ENCODE data around the gene TMEM74B. TPM values are rescaled to one million over a fixed set of nuclear protein-coding genes. Genes with fewer than 3 reads are reported as not detected.
"Not testable (repeated sequence)": the region's sequence is repeated elsewhere in the genome, so short reads cannot be mapped to it uniquely, and the experiment has no call there.

Gene TMEM74B
- 0.25 TPM in 1 of 2 replicates, not detected in the other for total RNA-seq

DNA sequence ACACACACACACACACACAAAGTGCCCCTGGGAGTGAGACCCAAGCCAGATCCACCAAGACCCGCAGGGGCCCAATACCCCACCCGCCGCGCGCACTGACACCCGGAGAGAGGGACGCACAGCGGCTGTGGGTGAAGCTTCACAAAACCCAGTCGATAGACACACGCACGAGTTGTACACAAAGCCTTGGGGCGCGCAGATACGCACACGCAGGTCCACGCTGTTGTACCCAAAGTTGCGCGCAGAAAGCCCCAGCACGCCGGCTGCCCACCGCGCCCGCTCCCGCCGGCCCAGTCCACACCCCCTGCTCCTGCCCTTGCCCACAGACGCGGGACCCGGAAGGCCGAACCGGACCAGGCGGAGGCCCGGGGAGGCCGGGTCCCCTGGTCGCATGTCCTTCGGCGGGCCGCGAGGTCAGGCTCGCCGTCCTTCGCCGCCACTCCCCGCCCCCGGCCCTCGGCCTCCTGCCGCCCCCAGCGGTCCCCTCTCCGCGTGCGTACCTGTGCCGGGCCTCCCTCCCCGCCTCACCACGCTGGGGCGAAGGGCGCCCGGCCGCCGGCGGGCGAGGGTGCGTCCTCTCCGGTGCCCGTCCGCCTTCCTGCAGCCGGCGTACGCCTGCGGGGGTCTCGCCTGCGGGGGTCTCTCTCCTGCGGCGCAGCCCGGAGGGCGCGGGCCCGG lies at the start of gene TMEM74B:
TSS of gene TMEM74B (minus strand) at position 344 of the 678 bp plus-strand sequence. CDS start 1,180 bp downstream, outside the sequence.
- intact Hi-C loops (cut with micrococcal nuclease), result loop anchor here (1.0 to 10.0 kb wide), 3 partner anchors 76 to 370 kb away; no protein-coding TSS in a partner anchor

DNA sequence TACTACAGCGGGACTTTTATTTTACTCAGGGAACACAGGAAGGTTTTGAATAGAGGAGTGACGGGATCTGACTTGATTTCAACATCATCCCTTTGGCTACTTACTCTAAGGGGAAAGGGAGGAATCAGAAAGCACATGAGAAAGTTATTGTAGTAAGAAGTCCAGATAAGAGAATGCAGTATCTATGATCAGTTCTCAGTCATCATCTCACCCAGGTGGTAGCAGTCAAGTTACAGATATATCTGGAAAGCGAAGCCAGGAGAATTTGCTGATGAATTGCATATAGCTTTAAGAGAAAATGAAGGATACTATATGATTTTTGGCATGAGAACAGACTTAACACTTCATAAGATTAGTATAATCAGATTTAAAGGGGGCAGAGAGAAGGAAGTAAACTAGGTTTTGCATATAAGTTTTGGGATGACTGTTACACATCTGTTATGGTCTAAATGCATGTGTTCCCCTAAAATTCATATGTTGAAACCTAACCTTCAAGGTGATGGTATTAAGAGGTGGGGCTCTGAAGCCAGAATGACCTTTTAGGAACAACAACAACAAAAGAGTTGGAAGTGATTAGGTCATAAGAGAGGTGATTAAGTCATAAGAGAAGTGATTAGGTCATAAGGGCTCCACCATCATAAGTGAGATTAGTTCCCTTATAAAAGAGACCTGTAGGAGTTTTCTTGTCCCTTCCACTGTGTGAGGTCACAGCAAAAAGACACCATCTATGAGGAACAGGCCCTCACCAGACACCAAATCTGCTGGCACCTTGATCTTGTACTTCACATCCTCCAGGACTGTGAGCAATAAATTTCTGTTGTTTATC lies 47.7 kb upstream of the TMEM74B start:
- intact Hi-C loops (cut with micrococcal nuclease), result no loop called here

DNA sequence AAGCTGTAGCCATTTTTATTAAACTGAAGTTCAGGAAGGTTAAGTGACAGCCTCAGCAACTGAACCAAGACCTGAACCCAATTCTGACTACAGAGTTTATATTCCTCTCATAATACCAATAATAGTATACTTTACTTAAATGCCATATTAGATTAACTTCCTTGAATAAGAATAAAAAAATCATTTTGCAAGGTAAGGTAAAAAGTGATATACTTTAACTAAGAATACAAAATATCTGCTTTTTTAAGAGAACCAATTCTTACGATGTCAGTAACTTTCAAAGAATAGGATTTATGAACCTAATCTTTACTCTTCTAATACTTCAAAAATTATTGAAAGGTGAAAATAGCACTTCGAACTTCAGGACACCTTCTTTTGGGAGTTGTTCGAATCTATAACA lies 44.8 kb upstream of the TMEM74B start:
- intact Hi-C loops (cut with micrococcal nuclease), result loop anchor here (5.0 kb wide), 3 partner anchors 397 to 822 kb away; partner anchors contain the start of genes FAM110A and RBCK1

DNA sequence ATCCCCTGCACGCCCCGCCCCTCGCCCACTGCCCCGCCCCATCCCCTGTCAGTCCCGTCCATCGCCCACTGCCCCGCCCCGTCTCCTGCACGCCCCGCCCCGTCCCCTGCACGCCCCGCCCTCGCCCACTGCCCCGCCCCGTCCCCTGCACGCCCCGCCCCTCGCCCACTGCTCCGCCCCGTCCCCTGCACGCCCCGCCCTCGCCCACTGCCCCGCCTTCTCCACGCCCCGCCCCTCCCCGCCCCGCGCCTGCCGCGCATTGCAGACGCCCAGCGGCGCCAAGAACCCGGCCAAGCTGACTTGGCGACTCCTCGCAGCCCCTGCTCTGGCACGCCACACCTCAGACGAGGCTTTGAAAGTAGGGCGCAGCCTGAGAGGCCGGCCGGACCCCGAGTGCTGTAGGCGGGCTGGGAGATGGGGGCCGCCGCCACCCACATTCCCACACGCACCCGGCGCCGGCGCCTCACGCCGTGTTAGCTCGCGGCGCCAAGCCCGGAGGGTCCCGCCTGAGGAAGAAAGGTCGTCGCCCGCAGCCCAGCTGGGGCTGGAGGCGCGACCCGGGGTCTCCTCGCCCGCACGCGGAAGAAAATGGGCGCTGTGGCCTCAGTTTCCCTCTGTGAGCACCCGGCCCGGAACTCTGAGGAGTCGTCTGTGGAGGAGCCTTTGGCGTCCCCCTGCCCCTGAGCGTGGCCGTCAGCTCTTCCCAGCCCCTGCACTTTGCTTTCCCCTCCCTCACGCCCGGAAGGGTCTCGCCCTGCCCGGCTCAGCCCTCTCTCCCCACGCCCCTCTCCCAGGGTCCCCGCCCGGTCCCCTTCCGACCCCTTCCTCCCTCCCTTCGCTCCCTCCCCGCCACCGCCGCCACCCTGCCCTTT lies 41.2 kb upstream of the TMEM74B start, which contains the start of gene RAD21L1:
TSS of gene RAD21L1 (plus strand) at position 262 of the 872 bp plus-strand sequence. CDS start 2,410 bp downstream, outside the sequence.
- intact Hi-C loops (cut with micrococcal nuclease), result loop anchor here (1.0 to 5.0 kb wide), 10 partner anchors 13 to 819 kb away; partner anchors contain the start of genes FAM110A, PSMF1, RBCK1 and SNPH

DNA sequence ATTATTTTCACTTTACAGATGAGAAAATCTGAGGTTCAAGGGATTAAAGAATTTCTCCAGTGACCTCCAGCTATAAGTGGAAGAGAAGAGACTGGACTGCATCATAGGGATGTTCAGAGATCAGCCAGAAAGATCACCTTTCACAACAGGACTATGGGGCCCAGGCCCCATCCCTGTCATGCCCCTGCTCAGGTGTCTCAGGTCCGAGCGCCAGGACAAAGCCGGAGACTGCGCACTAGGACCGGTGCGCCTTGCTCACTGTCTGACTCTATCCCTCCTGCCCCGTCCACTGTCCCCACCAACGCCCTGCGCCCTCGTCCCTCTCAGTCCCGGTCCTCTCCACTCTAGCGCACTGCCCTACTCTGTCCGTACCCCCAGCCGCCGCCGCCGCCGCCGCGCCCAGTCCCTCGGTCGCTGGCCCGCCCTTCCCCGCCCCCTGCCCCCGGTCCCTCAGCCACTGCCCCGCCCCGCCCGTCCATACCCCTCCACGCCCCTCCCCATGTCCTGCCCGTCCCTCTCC lies 40.5 kb upstream of the TMEM74B start:
- intact Hi-C loops (cut with micrococcal nuclease), result loop anchor here (1.0 to 5.0 kb wide), 6 partner anchors 12 to 818 kb away; partner anchors contain the start of genes FAM110A, PSMF1 and RBCK1

DNA sequence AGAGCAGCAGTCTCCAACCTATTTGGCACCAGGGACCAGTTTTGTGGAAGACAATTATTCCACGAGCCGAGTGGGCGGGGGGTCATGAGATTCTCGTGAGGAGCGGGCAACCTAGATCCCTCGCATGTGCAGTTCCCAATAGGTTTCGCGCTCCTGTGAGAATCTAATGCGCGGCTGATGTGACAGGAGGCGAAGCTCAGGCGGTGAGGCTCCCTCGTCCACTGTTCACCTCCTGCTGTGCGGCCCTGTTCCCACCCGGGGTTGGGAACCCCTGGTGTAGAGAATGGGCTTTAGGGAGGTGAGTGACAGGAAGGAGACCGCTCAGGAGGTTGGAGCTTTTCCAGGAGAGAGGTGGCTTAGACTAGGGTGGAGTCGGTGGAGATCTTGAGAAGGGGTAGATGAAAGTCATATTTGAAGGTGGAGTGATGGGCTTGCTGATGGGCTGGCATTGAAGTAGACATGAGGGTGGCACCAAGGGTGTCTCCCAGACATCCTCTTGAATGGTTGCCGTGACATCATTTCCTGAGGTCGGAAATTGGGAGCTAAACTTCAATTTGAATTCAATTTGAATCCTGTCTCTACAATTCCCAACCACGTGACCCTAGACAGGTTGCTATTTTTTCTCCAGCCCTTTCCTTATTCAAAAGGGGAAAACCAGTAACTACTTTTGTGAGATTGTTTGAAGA lies 39.6 kb upstream of the TMEM74B start:
- intact Hi-C loops (cut with micrococcal nuclease), result no loop called here

DNA sequence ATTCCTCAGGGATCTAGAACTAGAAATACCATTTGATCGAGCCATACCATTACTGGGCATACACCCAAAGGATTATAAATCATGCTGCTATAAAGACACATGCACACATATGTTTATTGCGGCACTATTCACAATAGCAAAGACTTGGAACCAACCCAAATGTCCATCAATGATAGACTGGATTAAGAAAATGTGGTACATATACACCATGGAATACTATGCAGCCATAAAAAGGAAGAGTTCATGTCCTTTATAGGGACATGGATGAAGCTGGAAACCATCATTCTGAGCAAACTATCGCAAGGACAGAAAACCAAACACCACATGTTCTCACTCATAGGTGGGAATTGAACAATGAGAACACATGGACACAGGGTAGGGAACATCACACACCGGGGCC lies 38.0 kb upstream of the TMEM74B start:
- intact Hi-C loops (cut with micrococcal nuclease), result not testable (repeated sequence)

DNA sequence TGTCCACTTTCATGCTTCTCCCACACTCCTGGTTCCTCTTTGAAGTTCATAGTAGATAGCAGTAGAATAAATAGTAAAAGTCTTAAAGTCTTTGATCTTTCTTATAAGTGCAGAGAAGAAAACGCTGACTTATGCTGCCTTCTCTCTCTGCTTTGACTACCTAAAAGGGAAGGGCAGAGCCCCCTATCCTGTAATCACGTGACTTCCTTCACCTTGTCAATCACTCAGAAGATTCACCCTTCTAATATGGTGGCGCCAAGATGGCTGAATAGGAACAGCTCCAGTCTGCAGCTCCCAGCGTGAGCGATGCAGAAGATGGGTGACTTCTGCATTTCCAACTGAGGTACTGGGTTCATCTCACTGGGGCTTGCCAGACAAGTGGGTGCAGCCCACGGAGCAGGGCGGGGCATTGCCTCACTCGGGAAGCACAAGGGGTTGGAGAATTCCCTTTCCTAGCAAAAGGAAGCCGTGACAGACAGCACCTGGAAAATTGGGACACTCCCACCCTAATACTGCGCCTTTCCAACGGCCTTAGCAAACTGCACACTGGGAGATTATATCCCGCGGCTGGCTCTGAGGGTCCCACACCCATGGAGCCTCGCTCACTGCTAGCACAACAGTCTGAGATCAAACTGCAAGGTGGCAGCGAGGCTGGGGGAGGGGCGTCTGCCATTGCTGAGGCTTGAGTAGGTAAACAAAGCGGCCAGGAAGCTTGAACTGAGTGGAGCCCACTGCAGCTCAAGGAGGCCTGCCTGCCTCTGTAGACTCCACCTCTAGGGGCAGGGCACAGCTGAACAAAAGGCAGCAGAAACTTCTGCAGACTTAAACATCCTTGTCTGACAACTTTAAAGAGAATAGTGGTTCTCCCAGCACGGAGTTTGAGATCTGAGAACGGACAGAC lies 32.0 kb upstream of the TMEM74B start:
- intact Hi-C loops (cut with micrococcal nuclease), result not testable (repeated sequence)

DNA sequence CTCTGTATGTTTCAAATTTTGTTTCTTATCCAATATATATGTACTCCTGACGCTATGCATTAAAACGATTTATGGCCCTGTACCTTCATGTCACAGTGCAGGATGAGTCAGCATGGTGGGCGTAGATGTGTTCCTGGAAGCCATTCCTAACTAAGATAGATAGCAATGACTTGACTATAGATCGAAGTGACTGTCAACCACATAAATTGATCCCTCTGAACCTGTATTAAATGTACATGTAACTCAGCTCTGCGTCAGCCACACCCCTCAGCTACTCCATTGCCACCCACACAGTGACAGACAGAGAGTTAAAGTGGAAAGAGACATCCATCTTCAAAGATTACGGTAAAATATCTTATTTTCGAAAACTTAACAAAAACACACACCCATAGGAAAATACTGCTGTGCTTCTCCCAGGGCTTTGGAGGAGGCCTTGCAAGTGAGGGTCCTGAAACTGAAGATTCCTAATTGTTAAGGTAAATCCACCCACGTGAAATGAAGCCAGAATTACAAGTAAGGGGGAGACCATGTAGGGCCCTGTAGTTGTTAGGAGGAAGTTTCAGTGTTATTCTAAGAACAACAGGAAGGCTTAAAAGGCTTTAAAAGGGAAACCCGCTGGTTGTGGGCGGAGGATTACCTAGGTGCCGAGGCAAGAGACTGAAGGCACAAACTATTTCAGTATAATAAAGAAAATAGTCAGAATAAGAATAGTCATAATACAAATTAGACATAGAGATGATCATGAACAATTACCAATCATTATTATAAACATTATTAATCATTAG lies 30.8 kb upstream of the TMEM74B start:
- intact Hi-C loops (cut with micrococcal nuclease), result no loop called here

DNA sequence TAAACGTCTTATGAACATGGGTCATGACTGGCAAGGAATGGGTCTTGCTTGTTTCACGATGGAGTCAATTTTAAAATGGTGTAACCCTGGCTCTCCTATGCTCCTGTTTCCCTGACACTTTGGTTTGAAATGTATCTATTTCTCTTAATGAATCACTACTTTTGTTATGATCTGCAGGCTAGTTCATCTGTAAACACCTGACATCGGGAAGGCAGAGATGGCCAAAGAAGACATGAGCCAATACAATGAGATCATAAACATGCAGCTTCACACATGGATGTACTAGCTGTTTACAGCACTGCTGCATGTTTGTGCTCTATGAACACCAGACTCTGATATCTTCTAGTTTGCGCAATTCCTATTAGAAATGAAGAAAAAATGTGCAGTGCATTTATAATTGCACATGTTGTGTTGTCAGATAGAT lies 30.1 kb upstream of the TMEM74B start:
- intact Hi-C loops (cut with micrococcal nuclease), result loop anchor here (5.0 kb wide), 1 partner anchor 258 kb away; no protein-coding TSS in a partner anchor

DNA sequence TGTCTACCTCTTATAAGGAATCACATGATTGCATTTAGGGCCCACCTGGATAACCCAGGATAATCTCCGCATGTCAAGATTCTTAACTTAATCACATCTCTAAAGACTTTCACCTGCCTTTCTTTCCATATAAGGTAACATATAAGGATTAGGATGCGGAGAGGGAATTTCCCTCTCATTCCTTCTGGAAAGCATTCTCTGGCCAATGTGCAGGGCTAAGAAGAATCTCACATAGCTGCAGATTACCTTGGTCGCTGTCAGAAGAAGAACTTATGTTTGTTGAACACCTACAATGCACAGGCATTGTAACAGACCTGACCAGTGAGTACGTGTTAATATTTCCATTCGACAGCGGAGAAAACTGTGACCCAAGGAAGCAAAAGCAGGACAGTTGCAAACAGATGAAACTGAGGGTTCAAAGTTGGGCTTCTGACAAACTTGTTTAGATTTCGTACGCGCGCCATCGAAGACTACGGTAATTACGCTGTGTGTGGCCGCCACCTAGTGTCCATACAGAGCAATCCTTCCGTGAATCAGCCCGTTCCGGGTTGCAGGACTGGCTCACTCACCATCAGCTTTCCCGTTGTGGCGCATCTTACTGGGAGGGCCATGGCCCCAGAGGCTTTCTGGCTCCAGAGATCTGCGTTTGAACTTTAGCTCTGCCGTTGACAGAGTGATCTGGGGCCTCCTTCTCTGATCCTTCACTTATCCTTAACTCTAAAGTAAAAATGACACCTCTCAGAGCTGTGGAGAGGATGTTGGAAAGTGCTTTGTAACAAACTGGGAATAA lies 28.0 kb upstream of the TMEM74B start:
- intact Hi-C loops (cut with micrococcal nuclease), result loop anchor here (1.0 to 5.0 kb wide), 7 partner anchors 12 to 397 kb away; partner anchors contain the start of gene PSMF1

DNA sequence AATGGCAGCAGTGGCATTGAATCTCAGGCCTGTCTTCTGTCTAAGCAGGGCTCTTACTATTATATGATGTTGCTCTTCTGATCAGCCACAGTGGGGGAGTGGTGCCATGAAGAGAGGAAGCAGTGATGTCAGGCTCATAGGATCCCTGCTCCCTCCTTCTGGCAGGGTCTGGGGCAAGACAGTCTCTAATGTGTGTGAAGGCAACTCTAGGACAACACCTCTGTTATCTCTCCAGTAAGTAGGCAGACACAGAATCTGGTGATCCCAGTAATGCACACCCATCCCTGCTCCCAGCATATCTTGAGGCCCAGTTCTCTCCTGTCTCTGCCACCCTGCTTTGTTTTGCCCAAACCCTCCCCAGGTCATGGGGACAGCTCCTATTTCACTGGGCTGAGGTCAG lies 27.2 kb upstream of the TMEM74B start:
- intact Hi-C loops (cut with micrococcal nuclease), result loop anchor here (2.0 to 5.0 kb wide), 2 partner anchors 93 to 255 kb away; partner anchors contain the start of gene PSMF1

DNA sequence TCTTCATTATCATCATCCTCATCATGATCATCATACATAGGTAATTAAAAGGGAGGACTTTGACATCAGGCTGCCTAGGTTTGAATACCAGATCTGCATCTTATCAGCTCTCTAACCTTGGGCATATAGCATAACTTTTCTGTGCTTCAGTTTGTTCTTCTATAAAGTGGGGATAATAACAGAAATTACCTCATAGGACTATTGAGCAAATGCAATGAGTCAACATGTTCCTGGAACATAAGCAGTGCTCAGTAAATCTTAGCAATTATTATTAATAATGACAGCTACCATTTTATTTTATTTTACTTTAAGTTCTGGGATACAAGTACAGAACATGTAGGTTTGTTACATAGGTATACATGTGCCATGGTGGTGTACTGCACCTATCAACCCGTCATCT lies 25.7 kb upstream of the TMEM74B start:
- intact Hi-C loops (cut with micrococcal nuclease), result loop anchor here (5.0 kb wide), 1 partner anchor 253 kb away; no protein-coding TSS in a partner anchor

DNA sequence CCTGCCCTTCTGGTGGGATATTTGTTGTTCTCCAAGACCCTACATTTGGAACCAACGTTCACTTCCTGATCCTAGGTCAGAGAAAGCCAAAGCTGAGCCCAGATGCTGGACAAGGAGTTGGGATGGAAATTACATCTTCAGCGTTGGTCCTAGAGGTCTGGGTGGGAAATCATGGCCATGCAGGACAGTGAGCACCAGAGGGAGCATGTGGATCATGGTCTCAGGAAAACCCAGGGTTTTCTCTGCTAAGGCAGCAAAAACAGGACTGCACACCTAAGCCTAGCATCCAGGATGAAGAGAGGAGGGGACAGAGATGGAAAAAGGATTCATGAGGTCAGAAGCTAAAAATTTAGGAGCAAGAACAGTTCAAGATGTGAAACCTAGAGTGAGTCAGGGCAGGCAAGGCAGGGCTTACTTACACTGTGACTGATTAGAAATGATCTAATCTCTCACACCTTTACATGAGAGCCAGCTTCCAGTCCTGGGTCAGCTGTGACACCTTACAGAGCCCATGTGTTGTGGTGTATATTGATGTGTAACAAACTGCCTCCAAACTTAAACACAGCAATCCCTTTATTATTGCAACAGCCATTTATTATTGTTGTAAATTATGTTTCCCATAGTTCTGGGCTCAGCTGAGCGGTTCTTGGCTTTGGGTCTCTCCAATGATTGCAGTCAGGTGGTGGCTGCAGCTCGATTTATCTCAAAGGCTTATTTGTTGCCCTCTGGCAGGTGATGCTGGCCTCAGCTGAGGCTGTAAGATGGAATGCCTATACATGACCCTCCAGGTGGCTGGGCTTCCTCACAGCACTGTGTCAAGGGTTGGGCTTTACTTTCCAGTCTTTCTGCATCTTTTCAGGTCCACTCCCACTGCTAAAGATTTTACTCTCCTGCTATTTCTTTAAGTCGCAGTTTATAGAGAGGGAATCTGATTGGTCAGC lies 24.9 kb upstream of the TMEM74B start:
- intact Hi-C loops (cut with micrococcal nuclease), result loop anchor here (5.0 kb wide), 1 partner anchor 252 kb away; no protein-coding TSS in a partner anchor

DNA sequence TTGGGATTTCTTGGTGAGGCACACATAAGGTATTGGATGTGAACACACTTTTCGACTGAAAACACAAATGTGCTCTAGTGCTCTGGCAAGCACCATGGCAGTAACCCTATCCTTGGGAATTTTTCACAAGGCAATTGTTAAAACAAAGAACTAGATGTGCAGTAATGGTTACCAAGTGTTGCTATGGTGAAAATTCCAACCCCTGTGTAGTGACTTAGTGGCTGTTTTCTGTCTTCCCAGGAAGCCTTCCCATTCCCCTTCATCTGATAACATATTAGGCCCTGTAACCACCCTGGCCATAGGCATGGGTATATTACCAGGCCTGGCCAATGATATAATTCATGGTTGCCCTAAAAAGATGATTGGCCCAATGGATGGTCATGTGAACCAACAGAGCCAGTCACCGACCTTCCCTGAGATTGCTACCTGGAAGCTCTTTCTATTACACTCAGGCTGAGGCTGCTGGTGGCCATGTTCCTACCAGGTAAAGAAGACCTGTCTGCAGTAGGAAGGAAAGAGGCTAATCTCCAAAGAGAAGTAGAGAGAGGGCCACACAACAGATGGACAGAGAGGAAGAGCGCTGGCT lies 22.6 kb upstream of the TMEM74B start:
- intact Hi-C loops (cut with micrococcal nuclease), result no loop called here

All from T-helper 1 cell treated with Interleukin-12 subunit alpha and Interleukin-12 subunit beta and Interleukin-4 antibody, amounts not matched to agents 30 ng/mL and 1 ng/mL, for 36 hours (primary cell).